ENCODE data around the gene TMEM120A.

DNA sequence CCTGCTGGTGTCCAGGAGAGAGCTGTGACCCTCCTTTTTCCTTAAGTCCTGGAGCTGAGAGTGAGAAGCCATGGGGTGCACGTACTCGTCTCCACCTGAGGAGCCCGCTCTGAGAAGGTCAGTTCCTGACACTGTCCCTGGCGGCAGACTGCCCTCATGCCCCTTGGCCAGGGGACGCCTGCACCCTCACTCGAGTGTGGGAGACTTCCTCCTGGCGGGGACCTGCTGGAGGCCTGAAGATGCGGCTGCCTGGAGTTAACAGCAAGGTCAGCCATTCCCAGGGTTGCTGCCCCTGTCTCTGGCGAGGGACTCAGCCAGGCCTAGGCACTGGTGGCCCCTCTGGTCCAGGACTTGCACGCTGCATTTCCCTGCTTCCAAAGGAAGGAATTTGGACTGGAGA, 26.4 kb downstream of the TMEM120A start:
- TF ChIP-seq ZNF274 (IDR thresholded peaks at IDR 0.05; ENCODE audit: low read depth, low read length) (no peak), YY1 (IDR thresholded peaks at IDR 0.05; ENCODE audit: insufficient read depth, insufficient read length) (no peak)
